ENCODE data around the gene IPCEF1.

Gene IPCEF1

GRCh38 chr6:154370545-154370944 is 13.9 kb upstream of the IPCEF1 start:
- Histone ChIP-seq H3K27ac (no peak overlapping the region), H3K27me3 (replicated peaks) (no peaks in the 10 kb centered on the region), H3K4me3 (ENCODE audit: low read depth, low read length) (no peak overlapping the region), H3K36me3 (replicated peaks) (no peaks in the 10 kb centered on the region)
- peak; percentile 69 for TF ChIP-seq CTCF (IDR thresholded peaks at IDR 0.05; ENCODE audit: low read depth, low read length, missing control alignments)
- in situ Hi-C loops (cut with HindIII; ENCODE audit: low pct_ligation_motif_present, low sequenced_read_pairs), result no loop called here
- DNase-seq, result peak; percentile 47

DNA sequence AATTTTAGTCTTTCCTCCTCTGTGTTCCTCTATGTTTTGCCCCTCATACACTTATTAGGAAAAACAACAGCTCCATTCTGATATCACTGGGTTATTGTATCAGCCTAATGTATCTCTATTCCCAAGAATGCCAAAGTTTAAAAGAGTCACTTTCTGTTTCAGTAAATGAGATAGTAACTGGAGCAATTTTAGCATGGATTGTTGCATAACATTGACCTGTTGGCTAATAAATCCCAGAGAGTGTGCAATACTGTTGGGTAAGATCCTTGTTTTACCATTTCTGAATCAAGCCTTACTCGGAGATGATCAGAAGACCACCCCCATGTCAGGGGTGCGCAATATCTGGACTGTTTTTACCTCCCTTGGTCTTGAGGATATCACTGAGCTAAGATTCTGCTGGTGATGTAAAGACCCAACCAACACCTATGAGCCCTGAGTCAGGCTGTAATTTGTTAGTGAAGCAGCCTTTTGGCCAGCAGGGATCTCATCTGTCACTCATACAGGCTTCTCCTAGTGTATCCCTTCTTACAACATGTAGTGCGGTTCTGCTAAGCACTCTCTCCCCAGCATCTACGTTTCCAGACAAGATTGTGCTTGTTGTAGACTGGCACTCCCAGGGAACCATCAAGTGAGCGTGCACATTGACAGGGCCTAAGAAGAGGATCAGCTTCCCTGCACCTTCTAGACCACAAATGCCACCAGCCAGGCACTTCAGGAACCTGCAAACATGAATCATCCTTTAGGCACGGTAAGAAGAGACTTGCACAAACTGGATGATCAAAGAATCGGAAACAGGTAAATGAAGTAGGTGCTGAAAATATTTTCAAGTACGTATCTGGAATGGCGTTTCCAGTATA is 11.5 kb upstream of the IPCEF1 start:
- no peak overlapping the region for H3K4me3 ChIP-seq (ENCODE audit: low read depth, low read length)
- no peak overlapping the region for H3K27ac ChIP-seq
- in situ Hi-C loops (cut with HindIII; ENCODE audit: low pct_ligation_motif_present, low sequenced_read_pairs), result no loop called here
- TF ChIP-seq CTCF (IDR thresholded peaks at IDR 0.05; ENCODE audit: low read depth, low read length, missing control alignments), result no peak
- DNase-seq, result no peak
- no peaks in the 10 kb centered on the region for H3K27me3 ChIP-seq (replicated peaks)
- H3K36me3 ChIP-seq (replicated peaks), result no peaks in the 10 kb centered on the region

DNA sequence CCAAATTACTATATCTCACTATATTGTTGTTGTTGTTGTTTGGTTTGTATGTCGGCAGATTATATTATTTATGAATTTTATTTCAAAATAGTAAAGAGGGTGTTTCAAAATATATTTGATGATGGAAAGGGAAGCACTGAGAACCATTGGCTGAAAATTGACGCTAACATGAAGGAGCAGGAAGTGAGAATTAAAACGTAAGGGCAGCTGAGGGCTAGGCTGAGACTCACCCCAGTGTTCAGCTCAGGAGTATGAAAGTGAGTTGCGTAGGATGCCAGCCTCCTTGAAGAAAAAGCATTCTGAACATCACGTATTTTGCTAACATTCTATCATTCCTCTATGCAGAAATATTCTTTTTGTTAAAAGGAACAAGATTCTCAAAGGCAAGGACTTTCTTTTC is 10.7 kb upstream of the IPCEF1 start:
- in situ Hi-C loops (cut with HindIII; ENCODE audit: low pct_ligation_motif_present, low sequenced_read_pairs), result no loop called here
- H3K27ac ChIP-seq, result no peak overlapping the region
- DNase-seq, result no peak
- no peak for TF ChIP-seq CTCF (IDR thresholded peaks at IDR 0.05; ENCODE audit: low read depth, low read length, missing control alignments)
- H3K27me3 ChIP-seq (replicated peaks), result no peaks in the 10 kb centered on the region
- H3K36me3 ChIP-seq (replicated peaks), result no peaks in the 10 kb centered on the region
- H3K4me3 ChIP-seq (ENCODE audit: low read depth, low read length), result no peak overlapping the region

DNA sequence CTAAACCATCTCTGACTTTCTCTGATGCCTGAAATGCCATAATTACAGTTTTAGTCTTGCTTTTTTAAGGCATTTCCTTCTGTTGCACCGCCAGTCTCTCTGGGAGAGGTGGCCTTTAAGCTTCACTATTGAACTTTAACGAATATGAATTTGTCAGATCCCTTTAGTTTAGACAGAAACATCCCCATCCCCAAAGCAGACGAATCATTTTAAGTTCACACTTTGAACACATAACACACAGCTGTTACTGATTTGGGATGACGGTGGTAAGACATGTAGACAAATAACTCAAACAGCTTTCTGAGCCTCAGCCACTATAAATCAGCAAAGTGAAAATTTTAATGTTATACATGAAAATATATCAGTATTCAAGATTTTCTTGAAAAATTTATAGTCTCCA is 7.2 kb upstream of the IPCEF1 start:
- in situ Hi-C loops (cut with HindIII; ENCODE audit: low pct_ligation_motif_present, low sequenced_read_pairs), result no loop called here
- Histone ChIP-seq H3K4me3 (ENCODE audit: low read depth, low read length) (no peak overlapping the region), H3K36me3 (replicated peaks) (no peaks in the 10 kb centered on the region), H3K27ac (no peak overlapping the region), H3K27me3 (replicated peaks) (no peaks in the 10 kb centered on the region)
- DNase-seq, result no peak
- TF ChIP-seq CTCF (IDR thresholded peaks at IDR 0.05; ENCODE audit: low read depth, low read length, missing control alignments), result no peak

DNA sequence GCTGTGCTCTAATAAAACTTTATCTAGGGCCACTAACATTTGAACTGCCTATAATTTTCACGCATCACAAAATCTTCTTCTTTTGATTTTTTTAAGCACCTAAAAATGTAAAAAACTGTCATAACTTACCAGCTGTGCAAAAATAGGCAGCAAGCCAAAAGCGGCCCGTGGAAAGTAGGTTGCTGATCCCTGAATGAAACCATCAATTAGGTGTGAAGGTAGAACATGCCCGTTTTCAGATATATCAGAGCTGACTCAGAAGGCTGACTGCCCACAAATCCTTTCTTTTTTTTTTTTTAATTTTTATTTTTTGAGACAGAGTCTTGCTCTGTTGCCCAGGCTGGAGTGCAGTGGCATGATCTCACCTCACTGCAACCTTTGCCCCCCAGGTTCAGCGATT is 4.9 kb upstream of the IPCEF1 start:
- no peak for TF ChIP-seq CTCF (IDR thresholded peaks at IDR 0.05; ENCODE audit: low read depth, low read length, missing control alignments)

GRCh38 chr6:154360476-154360875 is 3.9 kb upstream of the IPCEF1 start:
- Histone ChIP-seq H3K27ac (no peak overlapping the region), H3K4me3 (ENCODE audit: low read depth, low read length) (no peak overlapping the region), H3K36me3 (replicated peaks) (no peaks in the 10 kb centered on the region), H3K27me3 (replicated peaks) (no peaks in the 10 kb centered on the region)
- in situ Hi-C loops (cut with HindIII; ENCODE audit: low pct_ligation_motif_present, low sequenced_read_pairs), result no loop called here
- no peak for DNase-seq
- TF ChIP-seq CTCF (IDR thresholded peaks at IDR 0.05; ENCODE audit: low read depth, low read length, missing control alignments), result no peak

More for the DNA sequence above, 4.9 kb upstream of the IPCEF1 start:
- in situ Hi-C loops (cut with HindIII; ENCODE audit: low pct_ligation_motif_present, low sequenced_read_pairs), result no loop called here
- no peak for DNase-seq
- H3K27me3 ChIP-seq (replicated peaks), result no peaks in the 10 kb centered on the region
- no peak overlapping the region for H3K4me3 ChIP-seq (ENCODE audit: low read depth, low read length)
- H3K36me3 ChIP-seq (replicated peaks), result no peaks in the 10 kb centered on the region
- no peak overlapping the region for H3K27ac ChIP-seq

Measured in brain microvascular endothelial cell (primary cell).